Neural cell (in vitro differentiated cells): Measurements from ENCODE around the gene TBCK.

Experiments used
- EP300 ChIP-seq: fragments of 450-650 bp; conservative IDR thresholded peaks from 2 replicates; pipeline ENCODE4 v1.6.1; 2014; ENCODE audit warnings: antibody characterized with exemption, mild to moderate bottlenecking, moderate library complexity; ENCODE audit not compliant: poor library complexity, severe bottlenecking
- POLR2AphosphoS5 ChIP-seq: IDR thresholded peaks from 2 replicates; pipeline ENCODE4 v1.6.1; 2012
- TF ChIP-seq, protein P1 (sequence below): fragments of 450-650 bp; IDR thresholded peaks from 2 replicates; pipeline ENCODE4 v1.5.1; 2014; ENCODE audit warnings: antibody characterized with exemption, mild to moderate bottlenecking, moderate library complexity; ENCODE audit not compliant: poor library complexity, severe bottlenecking

DNA sequence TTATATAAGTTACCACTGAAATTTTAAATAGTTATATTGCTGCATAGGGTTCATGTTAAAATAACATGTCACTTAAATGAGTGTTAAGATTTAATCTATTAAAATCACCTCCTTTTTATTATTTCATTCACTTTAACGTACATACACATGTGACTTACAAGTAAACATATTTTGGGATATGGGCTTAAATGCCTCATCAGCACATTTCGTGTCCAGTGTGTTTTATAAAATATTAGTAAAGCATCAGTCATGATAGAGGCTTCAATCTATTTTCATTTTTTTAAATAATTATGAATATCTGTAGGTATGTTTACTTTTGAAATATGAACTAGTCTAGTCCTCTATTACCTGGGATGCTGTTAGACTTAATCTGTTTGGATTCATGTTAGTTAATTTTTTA lies 277.1 kb downstream of the TBCK start:
- TF ChIP-seq, protein P1, sequence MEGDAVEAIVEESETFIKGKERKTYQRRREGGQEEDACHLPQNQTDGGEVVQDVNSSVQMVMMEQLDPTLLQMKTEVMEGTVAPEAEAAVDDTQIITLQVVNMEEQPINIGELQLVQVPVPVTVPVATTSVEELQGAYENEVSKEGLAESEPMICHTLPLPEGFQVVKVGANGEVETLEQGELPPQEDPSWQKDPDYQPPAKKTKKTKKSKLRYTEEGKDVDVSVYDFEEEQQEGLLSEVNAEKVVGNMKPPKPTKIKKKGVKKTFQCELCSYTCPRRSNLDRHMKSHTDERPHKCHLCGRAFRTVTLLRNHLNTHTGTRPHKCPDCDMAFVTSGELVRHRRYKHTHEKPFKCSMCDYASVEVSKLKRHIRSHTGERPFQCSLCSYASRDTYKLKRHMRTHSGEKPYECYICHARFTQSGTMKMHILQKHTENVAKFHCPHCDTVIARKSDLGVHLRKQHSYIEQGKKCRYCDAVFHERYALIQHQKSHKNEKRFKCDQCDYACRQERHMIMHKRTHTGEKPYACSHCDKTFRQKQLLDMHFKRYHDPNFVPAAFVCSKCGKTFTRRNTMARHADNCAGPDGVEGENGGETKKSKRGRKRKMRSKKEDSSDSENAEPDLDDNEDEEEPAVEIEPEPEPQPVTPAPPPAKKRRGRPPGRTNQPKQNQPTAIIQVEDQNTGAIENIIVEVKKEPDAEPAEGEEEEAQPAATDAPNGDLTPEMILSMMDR, result no peak
- TF ChIP-seq EP300 (no peak), POLR2AphosphoS5 (no peak)
